ENCODE measurements around the gene GATAD1. TPM values are rescaled to one million over a fixed set of nuclear protein-coding genes. Genes with fewer than 3 reads are reported as not detected.

GATAD1 gene
- total RNA-seq, 4 donors from 2014 or later, result 31.3 to 85.0 (median 45.4) TPM

- H3K9me3 ChIP-seq, result no peaks in the 10 kb centered on the region
- H3K36me3 ChIP-seq, result no peaks in the 10 kb centered on the region
- no peak overlapping the region for H3K27ac ChIP-seq
- no peak for DNase-seq
- no peaks in the 10 kb centered on the region for H3K4me1 ChIP-seq
- H3K4me3 ChIP-seq, result no peak overlapping the region
- H3K27me3 ChIP-seq, result no peaks in the 10 kb centered on the region
- TF ChIP-seq POLR2A (IDR thresholded peaks at IDR 0.05) (no peak), CTCF (IDR thresholded peaks at IDR 0.05) (no peak)
These were observed 29.4 kb upstream of the GATAD1 start for GRCh38 chr7:92417913-92418312.

- H3K9me3 ChIP-seq, result no peaks in the 10 kb centered on the region
- no peak overlapping the region for H3K4me3 ChIP-seq
- no peaks in the 10 kb centered on the region for H3K27me3 ChIP-seq
- H3K27ac ChIP-seq, result no peak overlapping the region
- H3K4me1 ChIP-seq, result no peaks in the 10 kb centered on the region
- H3K36me3 ChIP-seq, result no peaks in the 10 kb centered on the region
- TF ChIP-seq CTCF (IDR thresholded peaks at IDR 0.05) (no peak), POLR2A (IDR thresholded peaks at IDR 0.05) (no peak)
- DNase-seq, result no peak
These were observed 25.4 kb upstream of the GATAD1 start for GRCh38 chr7:92421676-92422435.

GRCh38 chr7:92422926-92423325, 24.4 kb upstream of the GATAD1 start:
- no peak overlapping the region for H3K27ac ChIP-seq
- no peaks in the 10 kb centered on the region for H3K27me3 ChIP-seq
- DNase-seq, result no peak
- no peaks in the 10 kb centered on the region for H3K9me3 ChIP-seq
- H3K4me3 ChIP-seq, result no peak overlapping the region
- H3K4me1 ChIP-seq, result no peaks in the 10 kb centered on the region
- no peak for TF ChIP-seq POLR2A (IDR thresholded peaks at IDR 0.05)
- H3K36me3 ChIP-seq, result no peaks in the 10 kb centered on the region

- no peak overlapping the region for H3K27ac ChIP-seq
- H3K9me3 ChIP-seq, result no peaks in the 10 kb centered on the region
- no peak overlapping the region for H3K4me3 ChIP-seq
These were observed 23.6 kb upstream of the GATAD1 start for GRCh38 chr7:92423710-92424131.

GRCh38 chr7:92425311-92425947, 21.9 kb upstream of the GATAD1 start:
- H3K9me3 ChIP-seq, result no peaks in the 10 kb centered on the region
- no peak overlapping the region for H3K4me3 ChIP-seq
- H3K27me3 ChIP-seq, result no peaks in the 10 kb centered on the region
- no peak overlapping the region for H3K27ac ChIP-seq
- H3K4me1 ChIP-seq, result no peaks in the 10 kb centered on the region
- TF ChIP-seq POLR2A (IDR thresholded peaks at IDR 0.05) (no peak), CTCF (IDR thresholded peaks at IDR 0.05) (no peak)
- H3K36me3 ChIP-seq, result no peaks in the 10 kb centered on the region
- peak in 1 of 3 donors; percentile 56 for DNase-seq

More at GRCh38 chr7:92423710-92424131, 23.6 kb upstream of the GATAD1 start:
- no peaks in the 10 kb centered on the region for H3K27me3 ChIP-seq
- no peak for DNase-seq
- H3K4me1 ChIP-seq, result no peaks in the 10 kb centered on the region
- TF ChIP-seq CTCF (IDR thresholded peaks at IDR 0.05) (no peak), POLR2A (IDR thresholded peaks at IDR 0.05) (no peak)
- H3K36me3 ChIP-seq, result no peaks in the 10 kb centered on the region

GRCh38 chr7:92427193-92427592, 20.1 kb upstream of the GATAD1 start:
- TF ChIP-seq POLR2A (IDR thresholded peaks at IDR 0.05), result no peak
- TF ChIP-seq CTCF (IDR thresholded peaks at IDR 0.05), result no peak
- H3K36me3 ChIP-seq, result no peaks in the 10 kb centered on the region
- no peaks in the 10 kb centered on the region for H3K4me1 ChIP-seq
- no peak overlapping the region for H3K27ac ChIP-seq
- DNase-seq, result no peak
- no peaks in the 10 kb centered on the region for H3K27me3 ChIP-seq
- H3K4me3 ChIP-seq, result no peak overlapping the region
- H3K9me3 ChIP-seq, result no peaks in the 10 kb centered on the region
